ENCODE results near the gene PTPRE. TPM values are rescaled to one million over a fixed set of nuclear protein-coding genes. Genes with fewer than 3 reads are reported as not detected.

The PTPRE gene
- total RNA-seq, 1 donor from 2014 or later, result 5.4 TPM

DNA sequence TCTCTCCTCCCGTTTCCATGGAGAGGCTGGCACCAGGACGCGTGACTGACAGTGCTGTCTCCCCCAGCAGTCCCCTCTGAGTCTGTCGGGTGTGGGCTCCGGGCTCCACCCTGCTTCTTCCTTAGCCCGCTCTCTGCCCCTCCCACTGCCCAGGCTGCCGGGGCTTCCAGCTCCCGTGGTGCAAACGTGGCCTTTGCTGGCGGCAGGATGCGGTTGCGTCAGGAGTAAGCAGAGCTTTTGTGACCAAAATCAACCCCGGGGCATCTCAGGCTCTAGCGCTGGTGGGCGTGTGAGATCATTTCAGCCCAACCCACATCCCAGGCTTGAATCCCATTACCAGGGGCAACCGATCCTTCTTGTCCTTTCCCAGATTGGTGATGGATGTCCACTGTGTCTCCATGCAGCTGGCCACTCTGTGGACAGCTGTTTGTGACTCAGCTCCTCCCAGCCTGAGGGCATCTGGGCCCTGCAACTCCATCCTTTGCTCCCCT, 28.2 kb downstream of the PTPRE start:
- DNase-seq (ENCODE audit: low read depth), result no peak
- TF ChIP-seq, protein P1, sequence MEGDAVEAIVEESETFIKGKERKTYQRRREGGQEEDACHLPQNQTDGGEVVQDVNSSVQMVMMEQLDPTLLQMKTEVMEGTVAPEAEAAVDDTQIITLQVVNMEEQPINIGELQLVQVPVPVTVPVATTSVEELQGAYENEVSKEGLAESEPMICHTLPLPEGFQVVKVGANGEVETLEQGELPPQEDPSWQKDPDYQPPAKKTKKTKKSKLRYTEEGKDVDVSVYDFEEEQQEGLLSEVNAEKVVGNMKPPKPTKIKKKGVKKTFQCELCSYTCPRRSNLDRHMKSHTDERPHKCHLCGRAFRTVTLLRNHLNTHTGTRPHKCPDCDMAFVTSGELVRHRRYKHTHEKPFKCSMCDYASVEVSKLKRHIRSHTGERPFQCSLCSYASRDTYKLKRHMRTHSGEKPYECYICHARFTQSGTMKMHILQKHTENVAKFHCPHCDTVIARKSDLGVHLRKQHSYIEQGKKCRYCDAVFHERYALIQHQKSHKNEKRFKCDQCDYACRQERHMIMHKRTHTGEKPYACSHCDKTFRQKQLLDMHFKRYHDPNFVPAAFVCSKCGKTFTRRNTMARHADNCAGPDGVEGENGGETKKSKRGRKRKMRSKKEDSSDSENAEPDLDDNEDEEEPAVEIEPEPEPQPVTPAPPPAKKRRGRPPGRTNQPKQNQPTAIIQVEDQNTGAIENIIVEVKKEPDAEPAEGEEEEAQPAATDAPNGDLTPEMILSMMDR (conservative IDR thresholded peaks at IDR 0.05; ENCODE audit: low read depth, low read length), result no peak
- no peak overlapping the region for H3K4me3 ChIP-seq (ENCODE audit: low read depth, low read length)

DNA sequence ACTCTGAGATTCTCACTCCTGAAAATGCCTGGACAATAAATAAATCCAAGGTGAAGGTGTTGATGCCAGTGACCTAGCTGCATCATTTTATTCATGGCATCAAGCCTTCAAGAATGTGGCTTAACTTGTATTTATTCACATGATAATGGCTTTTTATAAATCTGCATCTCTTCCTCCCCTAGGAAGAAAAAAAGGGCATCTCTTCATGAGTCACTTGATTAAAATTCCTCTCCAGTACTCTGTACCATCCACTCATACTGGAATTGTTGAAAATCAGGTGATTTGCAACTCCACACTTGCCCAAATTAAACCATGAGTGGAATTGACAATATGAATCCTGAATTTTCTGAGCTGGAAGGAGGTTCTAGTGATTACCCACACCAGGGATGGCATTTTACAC, 30.2 kb downstream of the PTPRE start:
- no peak for DNase-seq (ENCODE audit: low read depth)
- H3K4me3 ChIP-seq (ENCODE audit: low read depth, low read length), result no peak overlapping the region
- TF ChIP-seq, protein P1 (conservative IDR thresholded peaks at IDR 0.05; ENCODE audit: low read depth, low read length), result no peak

DNA sequence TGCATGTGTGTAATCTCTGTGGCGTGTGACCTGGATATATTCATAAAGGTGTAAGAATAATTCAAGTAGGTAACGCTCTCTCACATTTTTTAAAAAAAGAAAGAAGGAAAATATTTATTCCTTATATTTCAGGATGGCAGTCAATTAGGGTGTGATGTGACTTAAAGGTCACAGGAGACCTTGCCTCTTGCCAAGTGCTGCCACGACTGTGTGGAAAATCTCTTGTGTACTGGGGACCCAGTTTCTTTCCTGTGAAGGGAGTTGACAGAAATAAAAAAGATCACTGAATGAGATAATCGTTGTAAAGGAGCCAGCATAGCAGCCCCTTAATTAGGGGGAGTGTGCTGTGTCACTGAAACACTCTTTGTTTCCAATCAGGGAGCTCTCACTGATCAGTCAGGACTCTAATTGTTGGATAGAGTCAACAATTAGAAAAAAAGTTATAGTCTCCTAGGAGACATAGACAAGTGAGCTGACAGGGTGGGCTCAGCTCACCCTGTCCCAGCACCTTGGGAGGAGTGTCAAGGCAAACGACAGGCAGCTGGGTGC, 31.1 kb downstream of the PTPRE start:
- no peak for DNase-seq (ENCODE audit: low read depth)
- TF ChIP-seq, protein P1 (conservative IDR thresholded peaks at IDR 0.05; ENCODE audit: low read depth, low read length), result no peak
- H3K4me3 ChIP-seq (ENCODE audit: low read depth, low read length), result no peak overlapping the region

DNA sequence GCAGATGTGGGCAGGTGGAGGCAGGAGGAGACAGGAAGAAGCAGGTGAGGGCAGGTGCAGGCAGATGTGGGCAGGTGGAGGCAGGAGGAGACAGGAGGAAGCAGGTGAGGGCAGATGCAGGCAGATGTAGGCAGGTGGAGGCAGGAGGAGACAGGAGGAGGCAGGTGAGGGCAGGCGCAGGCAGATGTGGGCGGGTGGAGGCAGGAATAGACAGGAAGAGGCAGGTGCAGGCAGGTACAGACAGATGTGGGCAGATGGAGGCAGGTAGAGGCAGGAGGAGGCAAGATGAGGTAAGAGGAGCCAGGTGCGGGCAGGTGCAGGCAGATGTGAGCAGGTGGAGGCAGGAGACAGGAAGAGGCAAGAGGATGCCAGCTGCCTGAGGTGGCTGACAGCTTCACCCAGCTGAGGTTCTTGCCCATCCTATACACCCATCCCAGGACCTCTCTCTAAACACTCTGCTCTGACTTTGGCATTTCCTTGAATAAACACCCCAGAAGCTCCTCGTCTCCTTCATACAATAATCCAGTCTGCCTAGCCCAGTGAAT, 33.0 kb downstream of the PTPRE start:
- no peak for DNase-seq (ENCODE audit: low read depth)
- TF ChIP-seq, protein P1 (conservative IDR thresholded peaks at IDR 0.05; ENCODE audit: low read depth, low read length), result no peak
- H3K4me3 ChIP-seq (ENCODE audit: low read depth, low read length), result no peak overlapping the region

DNA sequence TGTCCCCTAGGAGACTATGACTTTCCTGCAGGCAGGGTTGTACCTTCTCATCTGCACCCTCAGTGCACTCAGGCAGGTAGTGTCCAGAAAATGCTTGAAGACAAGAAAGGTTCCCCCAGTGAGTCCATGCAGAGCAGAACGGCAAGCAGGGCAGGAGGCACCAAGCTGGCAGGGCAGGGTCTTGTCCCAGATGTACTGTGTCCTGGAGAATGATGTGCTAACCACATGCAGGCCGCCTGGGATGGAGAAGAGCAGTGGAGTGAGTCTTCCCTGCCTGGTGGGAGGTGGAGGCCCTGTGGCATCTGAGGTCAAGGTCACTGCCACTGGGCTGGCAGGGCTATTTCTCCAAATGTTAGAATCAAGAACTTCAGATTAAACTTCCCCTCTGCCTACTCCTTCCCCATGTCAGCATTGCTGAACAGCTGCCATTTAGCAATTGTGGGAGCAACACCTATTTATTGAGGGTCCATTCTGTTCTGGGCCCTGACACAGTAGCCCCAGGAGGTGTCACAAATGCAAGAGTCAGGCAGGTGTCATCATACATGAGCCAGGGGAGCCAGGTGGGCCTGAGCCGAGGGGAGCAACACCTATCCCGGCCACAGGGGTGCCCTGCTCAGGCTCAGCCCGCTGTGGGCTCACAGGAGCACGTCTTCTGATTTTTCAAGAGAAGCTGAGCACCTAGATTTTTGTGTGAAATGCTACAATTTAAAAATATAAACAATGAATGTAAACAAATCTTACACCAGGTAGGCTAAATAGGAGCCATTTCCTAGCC, 34.1 kb downstream of the PTPRE start:
- DNase-seq (ENCODE audit: low read depth), result no peak
- no peak overlapping the region for H3K4me3 ChIP-seq (ENCODE audit: low read depth, low read length)
- TF ChIP-seq, protein P1 (conservative IDR thresholded peaks at IDR 0.05; ENCODE audit: low read depth, low read length), result no peak

DNA sequence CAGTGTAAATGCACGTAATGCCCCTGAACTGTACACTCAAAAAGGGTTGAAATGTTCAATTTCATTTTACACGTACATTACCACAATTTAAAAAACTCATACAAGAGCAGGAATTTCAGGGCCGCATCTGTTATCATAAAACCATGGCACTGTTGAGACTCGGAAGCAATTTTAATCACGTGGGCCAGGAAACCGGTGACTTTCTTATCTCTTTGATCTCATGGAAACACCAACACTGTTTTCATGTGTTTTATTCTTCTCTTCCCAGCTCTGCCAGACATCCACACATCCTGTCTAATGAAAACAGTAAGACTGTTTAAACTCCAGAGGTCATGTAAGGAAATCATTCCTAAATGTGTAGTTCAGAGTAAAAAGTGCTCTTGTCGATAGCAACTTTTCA, 35.9 kb downstream of the PTPRE start:
- H3K4me3 ChIP-seq (ENCODE audit: low read depth, low read length), result no peak overlapping the region
- TF ChIP-seq, protein P1 (conservative IDR thresholded peaks at IDR 0.05; ENCODE audit: low read depth, low read length), result no peak
- DNase-seq (ENCODE audit: low read depth), result no peak
